Ovary (tissue), 9 donors: Measurements from ENCODE around the gene OR9I1. TPM values are rescaled to one million over a fixed set of nuclear protein-coding genes. Genes with fewer than 3 reads are reported as not detected.

ENCODE experiments used
- DNase-seq, 5 donors: peaks; one replicate each; pipeline ENCODE4 v3.0.0-alpha.2; 2019 to 2020
- H3K27ac ChIP-seq, 2 donors: fragments of 200-600 bp; one replicate each; pipeline versions ENCODE4 v1.5.1 to v1.8.0; 2019 to 2022
- H3K27me3 ChIP-seq: fragments of 200-600 bp; one replicate; pipeline ENCODE4 v1.8.0; 2022
- H3K36me3 ChIP-seq: fragments of 200-600 bp; sonication (generic); one replicate; pipeline ENCODE4 v1.5.1; 2019
- H3K4me1 ChIP-seq: one replicate; pipeline ENCODE4 v1.8.1; 2013; ENCODE audit warnings: mild to moderate bottlenecking, moderate library complexity; ENCODE audit not compliant: insufficient read depth
- H3K4me3 ChIP-seq: fragments of 200-600 bp; sonication (generic); one replicate; pipeline ENCODE4 v1.5.1; 2017
- H3K9me3 ChIP-seq, 2 donors: fragments of 200-600 bp in 1 of 2; sonication (generic) in 1 of 2; one replicate each; pipeline versions ENCODE4 v1.5.1 to v1.8.1; 2013 to 2019; ENCODE audit warnings: mild to moderate bottlenecking in 1 of 2, moderate library complexity in 1 of 2
- EP300 ChIP-seq: sonication (generic); formaldehyde crosslinking; IDR thresholded peaks from one replicate; pipeline ENCODE4 v1.6.1; 2017; ENCODE audit warnings: antibody characterized with exemption
- POLR2A ChIP-seq: fragments of 450-650 bp; IDR thresholded peaks from one replicate; pipeline ENCODE4 v1.6.1; 2017; ENCODE audit warnings: antibody characterized with exemption, mild to moderate bottlenecking, moderate library complexity
- WGBS, 3 donors: extraction: QIAGEN DNeasy Blood & Tissue Kit in 1 of 3; methylation state at CpG; one replicate each; pipeline versions ENCODE4 v1.1.5 to v1.1.7; 2013 to 2017; 5-methylcytosine and 5-hydroxymethylcytosine counted together
- intact Hi-C, 4 donors: fragments of 100-400 bp; cut with DNase I; formaldehyde crosslinking; loops; one replicate each; pipeline versions ENCODE4 v1.11.0 to v1.15.1; 2022 to 2023
- polyA plus RNA-seq, 2 donors: library from polyadenylated mRNA; stranded (reverse); fragments of 200-250 nt in 1 of 2; fragments of 350-450 nt in 1 of 2; fragmentation: Illumina TruSeq in 1 of 2; extraction: RNeasy Lipid Tissue Mini Kit (QIAGEN cat#74804) in 1 of 2; gene quantifications; one replicate each; pipeline ENCODE4 v1.2.3, GENCODE V29; 2013 to 2014
- total RNA-seq, 7 donors: library from RNA; depleted of rRNA in 2 of 7; stranded (reverse); fragments of >200 nt in 2 of 7; fragmentation: NEBNext Ultra II Directional in 3 of 7; extraction: Animal tissue kit (Norgen Biotek cat#: 25700) in 3 of 7; gene quantifications; one replicate each; pipeline versions ENCODE4 v1.1.0 to v1.2.4, GENCODE V29; 2016 to 2023
- TF ChIP-seq, protein P1 (sequence below), 3 donors: fragments of 450-650 bp in 2 of 3; fragments of 200-600 bp in 1 of 3; IDR thresholded peaks; one replicate each; pipeline versions ENCODE4 v1.5.1 to v1.8.0; 2016 to 2022; ENCODE audit warnings: antibody characterized with exemption in 3 of 3, mild to moderate bottlenecking in 1 of 3
- donor health status: DM: no; HTN: no; CAD: no; lungs with moderate emphysema.
- donor health status: DM: no; HTN: no; CAD: no.
- donor health status: Bipolar disorder and iron deficiency.
- donor health status: DM: yes; HTN: yes; CAD: no.
- donor health status: DM: no; HTN: no; CAD: no.
- donor health status: DM: yes; HTN: yes; CAD: no.

The OR9I1 gene
- total and polyA plus RNA-seq, 9 donors: not detected

DNA sequence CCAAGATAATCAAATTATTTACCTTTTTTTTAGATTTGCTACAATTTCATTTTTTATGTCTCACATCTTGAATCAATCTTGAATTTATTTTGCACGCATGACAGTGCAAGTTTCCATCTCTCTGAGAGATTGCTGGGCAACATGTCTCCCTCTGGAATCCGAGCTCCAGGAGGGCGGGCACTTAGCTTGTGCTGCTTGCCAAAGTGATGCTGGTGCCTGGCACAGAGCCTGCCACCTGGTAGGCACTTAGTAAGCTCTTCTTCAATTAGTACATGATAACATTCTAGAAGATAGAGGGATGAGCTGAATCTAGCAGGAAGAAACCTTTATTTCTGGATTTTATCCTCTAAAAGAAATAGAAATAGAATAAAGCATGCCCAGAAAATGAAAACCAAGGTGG, 27.5 kb upstream of the OR9I1 start:
- no peak overlapping the region for H3K27ac ChIP-seq
- H3K9me3 ChIP-seq: no peaks in the 10 kb centered on the region
- DNase-seq: no peak
- intact Hi-C loops: no loop called here
- H3K27me3 ChIP-seq: no peaks in the 10 kb centered on the region
- WGBS, 3 donors: 62 to 75% (median 62%) methylated on average over 3 of the region's 3 CpGs
- no peak overlapping the region for H3K4me3 ChIP-seq
- TF ChIP-seq POLR2A (no peak), EP300 (no peak)
- TF ChIP-seq, protein P1, sequence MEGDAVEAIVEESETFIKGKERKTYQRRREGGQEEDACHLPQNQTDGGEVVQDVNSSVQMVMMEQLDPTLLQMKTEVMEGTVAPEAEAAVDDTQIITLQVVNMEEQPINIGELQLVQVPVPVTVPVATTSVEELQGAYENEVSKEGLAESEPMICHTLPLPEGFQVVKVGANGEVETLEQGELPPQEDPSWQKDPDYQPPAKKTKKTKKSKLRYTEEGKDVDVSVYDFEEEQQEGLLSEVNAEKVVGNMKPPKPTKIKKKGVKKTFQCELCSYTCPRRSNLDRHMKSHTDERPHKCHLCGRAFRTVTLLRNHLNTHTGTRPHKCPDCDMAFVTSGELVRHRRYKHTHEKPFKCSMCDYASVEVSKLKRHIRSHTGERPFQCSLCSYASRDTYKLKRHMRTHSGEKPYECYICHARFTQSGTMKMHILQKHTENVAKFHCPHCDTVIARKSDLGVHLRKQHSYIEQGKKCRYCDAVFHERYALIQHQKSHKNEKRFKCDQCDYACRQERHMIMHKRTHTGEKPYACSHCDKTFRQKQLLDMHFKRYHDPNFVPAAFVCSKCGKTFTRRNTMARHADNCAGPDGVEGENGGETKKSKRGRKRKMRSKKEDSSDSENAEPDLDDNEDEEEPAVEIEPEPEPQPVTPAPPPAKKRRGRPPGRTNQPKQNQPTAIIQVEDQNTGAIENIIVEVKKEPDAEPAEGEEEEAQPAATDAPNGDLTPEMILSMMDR (IDR thresholded peaks at IDR 0.05): no peak
- H3K36me3 ChIP-seq: no peaks in the 10 kb centered on the region
- H3K4me1 ChIP-seq: no peaks in the 10 kb centered on the region

DNA sequence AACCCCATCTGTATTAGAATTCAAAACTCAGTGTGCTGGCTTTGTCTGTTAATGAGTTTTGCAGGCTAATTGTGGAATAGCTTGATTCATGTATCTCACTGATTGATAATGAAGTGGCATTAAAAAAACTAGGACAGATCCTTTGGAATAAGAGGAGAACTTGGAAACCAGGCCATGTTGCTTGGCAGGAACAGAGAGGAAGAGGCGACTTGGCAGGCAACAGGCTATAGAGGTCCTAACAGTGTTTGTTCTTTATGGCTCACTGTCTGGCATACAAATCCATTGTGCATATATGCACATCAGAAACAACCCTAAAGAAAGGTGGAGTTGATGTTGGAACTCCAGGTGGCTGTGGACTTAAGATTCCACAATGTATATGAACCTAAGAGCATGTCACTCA, 17.4 kb upstream of the OR9I1 start:
- Histone ChIP-seq H3K27ac (no peak overlapping the region), H3K36me3 (no peaks in the 10 kb centered on the region), H3K4me3 (no peak overlapping the region), H3K4me1 (no peaks in the 10 kb centered on the region), H3K27me3 (no peaks in the 10 kb centered on the region), H3K9me3 (no peaks in the 10 kb centered on the region)
- WGBS, 3 donors: 63 to 88% (median 73%) methylated on average over 1 of the region's 1 CpG
- DNase-seq: no peak
- intact Hi-C loops: no loop called here
- TF ChIP-seq, protein P1 (IDR thresholded peaks at IDR 0.05): no peak
- TF ChIP-seq POLR2A (no peak), EP300 (no peak)

DNA sequence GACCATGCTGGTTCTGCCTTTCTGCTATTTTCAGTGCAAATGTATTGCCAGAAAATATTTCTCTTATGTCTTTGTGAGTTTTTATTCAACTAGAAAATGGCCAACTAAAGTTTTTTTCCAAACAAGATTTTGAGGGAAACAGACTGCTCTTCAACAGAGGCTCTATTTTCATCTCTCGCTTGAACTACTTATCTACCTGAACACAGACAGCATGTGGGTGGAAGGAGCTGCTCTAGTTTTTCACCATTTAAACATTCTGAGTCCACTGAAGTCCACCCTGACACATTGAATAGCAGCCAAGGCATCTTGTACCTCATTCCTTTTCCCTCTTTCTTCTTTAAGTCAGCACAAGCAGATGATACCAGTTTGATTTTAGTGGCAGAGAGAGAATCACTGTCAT, 9.8 kb upstream of the OR9I1 start:
- H3K4me3 ChIP-seq: no peak overlapping the region
- WGBS, 3 donors: 76 to 91% (median 84%) methylated on average over 1 of the region's 1 CpG
- no peaks in the 10 kb centered on the region for H3K27me3 ChIP-seq
- H3K4me1 ChIP-seq: no peaks in the 10 kb centered on the region
- DNase-seq: no peak
- H3K27ac ChIP-seq: no peak overlapping the region
- no peaks in the 10 kb centered on the region for H3K36me3 ChIP-seq
- H3K9me3 ChIP-seq: no peaks in the 10 kb centered on the region
- intact Hi-C loops: no loop called here
- TF ChIP-seq EP300 (no peak), POLR2A (no peak)
- TF ChIP-seq, protein P1 (IDR thresholded peaks at IDR 0.05): no peak

DNA sequence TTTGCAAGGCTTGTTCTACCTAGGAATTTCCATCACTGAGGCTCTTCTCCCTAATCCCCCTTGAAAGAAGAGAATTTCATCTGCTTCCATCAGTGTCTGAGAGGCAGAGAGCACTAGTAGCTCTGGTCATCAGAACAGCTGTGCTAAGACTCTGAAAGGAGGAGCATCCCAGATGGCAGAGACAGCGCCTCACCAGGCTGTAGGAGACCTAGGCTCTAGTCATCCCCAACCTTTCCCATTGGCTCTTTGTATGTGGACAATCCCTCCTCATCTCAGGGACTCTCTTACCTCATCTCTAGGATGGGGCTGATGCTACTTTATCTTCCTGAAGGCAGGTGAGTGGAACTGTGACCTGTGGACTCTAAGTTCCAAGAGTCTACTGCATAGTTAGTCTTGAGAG, 8.8 kb upstream of the OR9I1 start:
- no peak for DNase-seq
- Histone ChIP-seq H3K4me1 (no peaks in the 10 kb centered on the region), H3K27me3 (no peaks in the 10 kb centered on the region), H3K27ac (no peak overlapping the region), H3K4me3 (no peak overlapping the region), H3K9me3 (no peaks in the 10 kb centered on the region), H3K36me3 (no peaks in the 10 kb centered on the region)
- 83 to 90% (median 85%) methylated on average over 1 of the region's 1 CpG for WGBS, 3 donors
- TF ChIP-seq POLR2A (no peak), EP300 (no peak)
- TF ChIP-seq, protein P1 (IDR thresholded peaks at IDR 0.05): no peak
- intact Hi-C loops: no loop called here
